ENCODE results near the gene CCDC167. TPM values are rescaled to one million over a fixed set of nuclear protein-coding genes. Genes with fewer than 3 reads are reported as not detected.
A peak's percentile ranks its signal among the peaks of the same experiment; 100 is the strongest.

CCDC167 gene
- 10 to 100 TPM; 46.0 to 54.8 TPM for total RNA-seq

DNA sequence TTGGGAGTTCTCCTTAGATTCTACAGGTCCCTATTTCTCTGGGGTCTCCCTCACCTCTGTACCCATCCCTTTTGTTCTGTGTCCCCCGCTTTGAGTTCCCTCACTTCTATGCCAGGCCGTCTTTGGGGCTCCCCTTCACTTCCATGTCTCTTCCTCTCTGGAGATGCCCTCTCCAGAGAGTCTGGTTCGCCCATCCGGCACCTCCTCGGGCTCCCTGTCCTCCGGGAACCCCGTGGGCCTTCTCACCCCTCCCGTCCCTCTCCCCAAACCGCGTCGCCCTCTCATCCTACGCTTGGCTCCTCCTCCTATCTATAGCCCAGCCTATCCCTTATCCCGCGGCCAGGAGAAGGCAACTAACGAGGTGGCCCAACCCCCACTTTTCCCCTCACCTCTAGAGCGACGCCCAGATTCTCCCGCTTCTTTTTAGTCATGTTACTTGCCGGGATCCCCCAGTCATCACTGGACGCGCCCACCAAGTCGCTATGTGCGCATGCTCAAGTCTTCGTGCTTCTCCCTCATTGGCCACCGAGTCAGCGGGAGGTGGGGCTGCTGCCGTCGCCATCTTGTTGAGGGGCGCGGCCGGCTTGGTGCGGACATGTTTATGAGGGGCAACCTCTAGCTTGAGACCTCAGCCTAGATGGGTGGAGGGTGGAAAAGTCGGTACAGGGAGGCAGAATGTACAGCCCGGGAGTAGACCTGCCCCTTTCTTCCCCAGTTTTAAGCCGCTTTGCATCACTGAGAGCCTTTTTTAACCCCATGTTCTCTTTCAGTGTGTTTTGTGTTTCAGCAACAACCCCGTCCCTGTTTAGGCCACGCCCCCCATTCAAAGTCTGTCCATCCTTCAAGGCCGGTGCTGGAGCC, at the start of gene CCDC167:
Gene CCDC167 (minus strand): TSS at position 461 of the 861 bp plus-strand sequence. CDS start 30 bp downstream, at position 431.
- peak; percentile 97 for DNase-seq (ENCODE audit: low spot score)
- H3K9me3 Mint-ChIP-seq, result no peaks in the 10 kb centered on the region
- peak within 1 kb of the TSS; percentile 91 to 96 for H3K27ac Mint-ChIP-seq
- peaks cover 53 to 67% of the 10 kb centered on the region in 2 donors for H3K4me1 Mint-ChIP-seq (ENCODE audit: low read depth in 2 of 2)
- H3K36me3 Mint-ChIP-seq, result no peaks in the 10 kb centered on the region
- peak; percentile 95 to 98 for ATAC-seq
- peak within 1 kb of the TSS; percentile 95 for H3K4me3 Mint-ChIP-seq
- H3K27me3 Mint-ChIP-seq, result no peaks in the 10 kb centered on the region

DNA sequence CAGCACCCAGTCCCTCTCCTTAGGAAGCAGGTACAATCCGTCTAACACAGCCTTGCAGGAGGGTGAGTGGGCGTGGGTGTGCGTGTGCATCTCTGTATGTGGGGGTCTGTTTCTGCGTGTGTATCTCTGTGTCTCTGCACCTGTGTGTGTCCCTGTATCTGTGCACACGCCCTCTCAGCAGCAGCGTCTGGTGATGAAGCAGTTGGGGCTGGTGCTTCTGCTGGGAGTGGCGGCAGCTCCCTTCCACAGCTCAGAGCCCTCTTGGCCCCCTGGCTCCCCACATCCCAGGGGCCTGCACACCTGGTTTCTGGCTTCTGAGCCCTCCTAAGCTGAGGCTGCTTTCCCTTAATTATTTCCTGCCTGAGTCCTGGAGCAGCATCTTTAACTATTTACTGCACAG, 49.5 kb upstream of the CCDC167 start:
- Mint-ChIP-seq H3K27ac (peak overlapping the region in 1 of 2 donors; percentile 16), H3K9me3 (no peaks in the 10 kb centered on the region), H3K4me1 (ENCODE audit: low read depth in 2 of 2) (peaks cover 17 to 27% of the 10 kb centered on the region in 2 donors)

DNA sequence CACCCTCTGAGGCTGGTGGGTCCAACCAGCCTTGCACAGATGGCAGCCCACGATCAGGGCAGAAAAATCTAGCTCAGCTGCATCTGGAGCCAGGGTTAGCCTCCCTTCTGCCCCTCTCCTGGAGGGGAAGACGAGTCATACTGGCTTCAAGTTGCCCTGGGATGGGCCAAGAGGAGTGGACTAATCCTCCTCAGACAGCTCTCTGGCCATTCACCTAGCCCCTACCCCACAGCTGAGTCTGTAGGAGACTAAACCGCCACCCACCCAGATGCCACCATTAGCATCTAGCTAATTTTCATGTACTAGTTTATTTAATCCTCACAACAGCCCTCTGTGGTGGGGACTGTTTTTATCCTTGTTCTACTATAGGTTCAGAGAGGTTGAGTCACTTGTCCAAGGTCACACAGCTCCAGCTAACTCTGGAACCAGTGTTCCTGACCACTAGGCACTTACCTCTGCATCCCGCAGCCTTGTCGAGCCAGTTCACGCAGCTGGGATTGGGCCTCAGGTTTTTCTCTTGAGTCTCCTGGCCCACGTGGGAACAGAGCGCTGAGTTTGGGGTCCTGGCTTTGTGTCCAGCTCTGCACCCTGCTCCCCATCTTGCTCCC, 48.5 kb upstream of the CCDC167 start:
- no peak for ATAC-seq

More for the DNA sequence above, 49.5 kb upstream of the CCDC167 start:
- ATAC-seq (no peak), DNase-seq (ENCODE audit: low spot score) (no peak)
- Mint-ChIP-seq H3K27me3 (peaks cover 0 to 2% of the 10 kb centered on the region in 2 donors), H3K36me3 (no peaks in the 10 kb centered on the region), H3K4me3 (no peak overlapping the region)

DNA sequence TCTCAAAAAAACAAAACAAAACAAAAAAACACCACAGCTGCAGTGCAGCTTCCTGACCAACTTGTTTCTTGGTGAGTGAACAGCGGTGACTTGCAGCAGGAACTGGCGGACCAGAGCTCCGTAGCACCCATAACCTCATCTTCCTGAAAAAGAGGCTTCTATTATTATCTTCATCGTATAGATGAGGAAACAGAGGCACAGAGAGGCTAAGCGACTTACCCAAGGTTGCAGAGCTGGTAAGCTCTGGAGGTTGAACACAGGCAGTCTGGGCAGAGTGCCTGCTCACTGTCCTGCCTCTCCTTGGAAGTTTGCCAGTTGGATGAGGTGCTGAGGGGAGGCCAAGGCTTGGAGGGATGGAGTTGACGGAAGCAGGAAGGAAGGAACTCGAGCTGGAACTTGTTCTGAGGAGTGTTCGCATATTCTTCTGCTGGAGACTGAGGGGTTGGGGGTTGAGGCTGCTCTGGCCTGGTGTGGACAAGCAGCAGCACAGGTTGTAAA, 47.9 kb upstream of the CCDC167 start:
- Mint-ChIP-seq H3K9me3 (no peaks in the 10 kb centered on the region), H3K4me1 (ENCODE audit: low read depth in 2 of 2) (peaks cover 9 to 15% of the 10 kb centered on the region in 2 donors), H3K27ac (peak overlapping the region; percentile 61 to 62), H3K27me3 (peaks cover 0 to 2% of the 10 kb centered on the region in 2 donors), H3K36me3 (no peaks in the 10 kb centered on the region), H3K4me3 (peak overlapping the region; percentile 36)
- no peak for DNase-seq (ENCODE audit: low spot score)
- ATAC-seq, result peak; percentile 53 to 64

More for the DNA sequence above, 48.5 kb upstream of the CCDC167 start:
- no peak for DNase-seq (ENCODE audit: low spot score)
- Mint-ChIP-seq H3K36me3 (no peaks in the 10 kb centered on the region), H3K9me3 (no peaks in the 10 kb centered on the region), H3K4me1 (ENCODE audit: low read depth in 2 of 2) (peaks cover 9 to 17% of the 10 kb centered on the region in 2 donors), H3K4me3 (no peak overlapping the region), H3K27ac (peak overlapping the region in 1 of 2 donors; percentile 62), H3K27me3 (peaks cover 0 to 2% of the 10 kb centered on the region in 2 donors)

- Mint-ChIP-seq H3K4me3 (no peak overlapping the region), H3K27ac (peak overlapping the region in 1 of 2 donors; percentile 62), H3K4me1 (ENCODE audit: low read depth in 2 of 2) (peaks cover 9 to 15% of the 10 kb centered on the region in 2 donors), H3K9me3 (no peaks in the 10 kb centered on the region), H3K27me3 (peaks cover 0 to 2% of the 10 kb centered on the region in 2 donors), H3K36me3 (no peaks in the 10 kb centered on the region)
- no peak for ATAC-seq
- DNase-seq (ENCODE audit: low spot score), result no peak
Observed at GRCh38 chr6:37546141-37546871, 46.6 kb upstream of the CCDC167 start.

DNA sequence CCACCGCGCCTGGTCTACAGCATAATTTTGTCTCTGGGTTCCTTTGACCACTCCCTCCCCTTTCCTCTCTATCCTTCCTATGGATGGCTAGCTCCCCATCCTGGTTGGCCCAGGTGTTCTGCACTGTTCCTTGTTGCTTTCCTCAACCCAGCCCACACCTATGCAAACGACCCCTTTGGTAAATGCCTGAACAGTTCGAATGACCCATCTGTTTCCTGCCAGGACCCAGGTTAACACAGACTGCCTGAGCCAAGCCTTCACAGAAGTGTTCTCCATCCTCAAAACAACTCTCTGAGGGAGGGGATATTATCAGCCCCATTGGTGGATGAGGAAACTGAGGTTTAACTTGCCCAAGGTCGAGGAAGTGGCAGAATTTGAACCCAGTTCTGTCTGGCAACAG, 44.8 kb upstream of the CCDC167 start:
- Mint-ChIP-seq H3K4me1 (ENCODE audit: low read depth in 2 of 2) (peaks cover 8 to 15% of the 10 kb centered on the region in 2 donors), H3K27me3 (peaks cover 0 to 2% of the 10 kb centered on the region in 2 donors), H3K36me3 (no peaks in the 10 kb centered on the region), H3K27ac (no peak overlapping the region), H3K4me3 (no peak overlapping the region), H3K9me3 (no peaks in the 10 kb centered on the region)
- ATAC-seq (no peak), DNase-seq (ENCODE audit: low spot score) (no peak)

DNA sequence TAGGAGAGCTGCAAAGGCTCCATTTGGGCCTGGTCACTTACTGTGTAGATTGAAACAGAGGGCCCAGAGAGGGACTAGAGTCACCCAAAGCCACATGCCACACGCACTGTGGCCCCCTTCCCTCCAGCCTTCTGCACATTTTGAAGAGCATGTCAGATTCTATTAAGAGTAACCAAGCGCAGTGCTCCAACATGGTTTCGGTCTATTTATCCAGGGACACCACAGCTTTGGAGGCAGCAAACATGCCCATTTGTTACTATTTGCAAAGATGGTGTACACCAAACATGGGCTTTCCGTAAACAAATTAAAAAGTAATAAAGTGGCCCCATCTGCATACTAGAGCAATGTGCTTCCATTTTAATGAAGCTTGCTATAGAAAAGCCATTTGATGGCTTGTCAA, 43.7 kb upstream of the CCDC167 start:
- H3K36me3 Mint-ChIP-seq, result no peaks in the 10 kb centered on the region
- ATAC-seq (no peak), DNase-seq (ENCODE audit: low spot score) (no peak)
- peaks cover 0 to 2% of the 10 kb centered on the region in 2 donors for H3K27me3 Mint-ChIP-seq
- H3K4me1 Mint-ChIP-seq (ENCODE audit: low read depth in 2 of 2), result peaks cover 6 to 15% of the 10 kb centered on the region in 2 donors
- no peaks in the 10 kb centered on the region for H3K9me3 Mint-ChIP-seq
- H3K27ac Mint-ChIP-seq, result no peak overlapping the region
- no peak overlapping the region for H3K4me3 Mint-ChIP-seq

- DNase-seq (ENCODE audit: low spot score) (no peak), ATAC-seq (no peak)
- Mint-ChIP-seq H3K9me3 (no peaks in the 10 kb centered on the region), H3K27ac (no peak overlapping the region), H3K36me3 (no peaks in the 10 kb centered on the region), H3K4me1 (ENCODE audit: low read depth in 2 of 2) (peaks cover 0 to 4% of the 10 kb centered on the region in 2 donors), H3K4me3 (no peak overlapping the region), H3K27me3 (peaks cover 0 to 7% of the 10 kb centered on the region in 2 donors)
Observed at GRCh38 chr6:37541346-37541745, 41.7 kb upstream of the CCDC167 start.

- peaks cover 0 to 9% of the 10 kb centered on the region in 2 donors for H3K27me3 Mint-ChIP-seq
- peaks cover 0 to 5% of the 10 kb centered on the region in 2 donors for H3K4me1 Mint-ChIP-seq (ENCODE audit: low read depth in 2 of 2)
- no peak overlapping the region for H3K27ac Mint-ChIP-seq
- no peak overlapping the region for H3K4me3 Mint-ChIP-seq
- H3K9me3 Mint-ChIP-seq, result no peaks in the 10 kb centered on the region
- ATAC-seq (no peak), DNase-seq (ENCODE audit: low spot score) (no peak)
- no peaks in the 10 kb centered on the region for H3K36me3 Mint-ChIP-seq
Observed at GRCh38 chr6:37540390-37540789, 40.7 kb upstream of the CCDC167 start.

DNA sequence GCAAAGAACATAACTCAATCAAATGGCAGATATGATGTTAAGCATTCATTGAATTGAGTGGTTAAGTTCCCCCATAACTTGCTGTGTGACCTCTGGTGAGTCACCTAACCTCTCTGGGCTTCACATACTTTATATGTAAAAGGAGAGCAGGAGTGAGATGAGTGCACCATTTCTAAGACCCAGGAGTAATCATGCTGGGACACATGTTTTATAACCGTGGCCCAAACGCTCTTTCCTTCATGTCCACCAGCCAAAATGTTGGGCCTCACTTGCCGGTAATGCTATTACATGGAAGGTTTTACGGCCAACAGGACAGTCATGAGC, 40.3 kb upstream of the CCDC167 start:
- no peak for DNase-seq (ENCODE audit: low spot score)
- ATAC-seq, result no peak
- no peaks in the 10 kb centered on the region for H3K36me3 Mint-ChIP-seq
- H3K4me3 Mint-ChIP-seq, result no peak overlapping the region
- H3K4me1 Mint-ChIP-seq (ENCODE audit: low read depth in 2 of 2), result peaks cover 0 to 6% of the 10 kb centered on the region in 2 donors
- no peaks in the 10 kb centered on the region for H3K9me3 Mint-ChIP-seq
- H3K27me3 Mint-ChIP-seq, result peaks cover 0 to 13% of the 10 kb centered on the region in 2 donors
- no peak overlapping the region for H3K27ac Mint-ChIP-seq

DNA sequence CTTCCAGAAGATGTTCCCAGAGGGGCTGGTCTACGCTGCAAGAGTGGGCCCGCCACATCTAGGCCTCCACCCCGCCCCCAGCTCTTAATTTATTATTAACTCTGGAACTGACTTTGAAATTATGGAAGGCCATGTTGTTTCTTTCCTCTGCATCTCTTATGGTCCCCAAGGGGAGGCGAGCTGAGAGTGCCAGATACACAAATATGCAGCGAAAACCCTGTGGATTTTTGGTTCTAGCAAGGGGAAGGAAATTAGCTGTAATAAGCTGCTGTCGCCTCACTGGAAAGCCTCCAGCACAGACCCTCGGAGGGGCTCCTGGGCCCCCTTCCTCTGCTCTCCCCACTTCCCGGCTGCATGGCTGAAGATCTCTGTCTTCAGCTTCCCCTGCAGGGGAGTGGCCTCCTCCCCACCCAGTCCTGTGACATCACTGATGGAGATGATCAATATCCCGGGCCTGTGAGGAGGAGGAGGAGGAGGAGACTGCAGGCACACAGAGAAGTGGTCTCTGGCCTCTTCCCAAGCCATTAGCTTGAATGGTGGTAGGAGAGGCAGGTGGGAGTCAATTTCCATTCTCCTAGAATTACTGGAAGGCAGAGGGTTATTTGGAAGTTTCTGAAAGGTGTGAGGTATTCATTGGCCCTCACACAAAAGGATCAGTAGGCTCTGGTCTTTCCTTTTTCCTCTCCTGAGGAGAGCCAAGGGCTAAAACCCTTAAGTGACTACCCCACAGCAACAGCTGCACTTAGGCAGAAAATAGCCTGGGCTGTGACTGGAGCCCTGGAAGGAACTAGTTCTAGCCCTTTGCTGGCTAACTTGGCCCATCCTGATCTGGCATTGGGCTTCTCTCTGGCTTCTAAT, 39.7 kb upstream of the CCDC167 start:
- ATAC-seq (no peak), DNase-seq (ENCODE audit: low spot score) (no peak)
- H3K4me1 Mint-ChIP-seq (ENCODE audit: low read depth in 2 of 2), result peaks cover 0 to 9% of the 10 kb centered on the region in 2 donors
- no peak overlapping the region for H3K4me3 Mint-ChIP-seq
- peaks cover 0 to 14% of the 10 kb centered on the region in 2 donors for H3K27me3 Mint-ChIP-seq
- no peak overlapping the region for H3K27ac Mint-ChIP-seq
- H3K9me3 Mint-ChIP-seq, result no peaks in the 10 kb centered on the region
- H3K36me3 Mint-ChIP-seq, result no peaks in the 10 kb centered on the region

- DNase-seq (ENCODE audit: low spot score), result no peak
- H3K4me1 Mint-ChIP-seq (ENCODE audit: low read depth in 2 of 2), result peaks cover 0 to 9% of the 10 kb centered on the region in 2 donors
- no peaks in the 10 kb centered on the region for H3K9me3 Mint-ChIP-seq
- H3K27ac Mint-ChIP-seq, result no peak overlapping the region
- no peak overlapping the region for H3K4me3 Mint-ChIP-seq
- H3K36me3 Mint-ChIP-seq, result no peaks in the 10 kb centered on the region
- no peak for ATAC-seq
- H3K27me3 Mint-ChIP-seq, result peaks cover 0 to 18% of the 10 kb centered on the region in 2 donors
Observed at GRCh38 chr6:37538107-37538506, 38.4 kb upstream of the CCDC167 start.

DNA sequence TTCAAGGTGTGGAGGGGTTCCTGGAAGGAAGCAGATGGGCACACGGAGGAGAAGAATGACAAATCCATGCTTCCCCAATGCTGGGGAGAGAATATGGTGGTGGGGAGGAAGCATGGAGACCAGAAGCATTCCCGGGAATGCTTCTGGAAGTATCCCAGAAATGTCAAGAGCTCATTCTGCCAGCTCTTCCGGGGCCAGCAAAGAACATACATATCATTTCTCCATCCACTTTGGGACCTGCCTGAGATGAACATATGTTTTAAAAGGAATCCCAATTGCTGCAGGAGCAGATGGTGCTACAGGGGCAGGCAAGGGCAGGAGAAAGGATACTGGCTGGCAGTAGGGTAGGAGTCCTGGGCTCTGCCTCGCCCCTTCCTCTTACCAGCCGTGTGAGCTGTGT, 37.9 kb upstream of the CCDC167 start:
- peak overlapping the region in 1 of 2 donors; percentile 63 for H3K27ac Mint-ChIP-seq
- H3K9me3 Mint-ChIP-seq, result no peaks in the 10 kb centered on the region
- peaks cover 0 to 19% of the 10 kb centered on the region in 2 donors for H3K27me3 Mint-ChIP-seq
- ATAC-seq (no peak), DNase-seq (ENCODE audit: low spot score) (no peak)
- H3K4me3 Mint-ChIP-seq, result peak overlapping the region; percentile 20
- H3K36me3 Mint-ChIP-seq, result no peaks in the 10 kb centered on the region
- peaks cover 0 to 9% of the 10 kb centered on the region in 2 donors for H3K4me1 Mint-ChIP-seq (ENCODE audit: low read depth in 2 of 2)
